Body of pancreas (tissue), 4 donors: Measurements from ENCODE around the gene VWA8. TPM values are rescaled to one million over a fixed set of nuclear protein-coding genes. Genes with fewer than 3 reads are reported as not detected.
"Not testable (repeated sequence)": the region's sequence is repeated elsewhere in the genome, so short reads cannot be mapped to it uniquely, and the experiment has no call there.

Experiments
- ATAC-seq: fragments of 150-250 bp; one replicate; pipeline ENCODE4 v1.9.1; 2016
- DNase-seq, 4 donors: peaks; one replicate each; pipeline ENCODE4 v3.0.0-alpha.2; 2019
- H3K27ac ChIP-seq, 4 donors: fragments of 200-600 bp; sonication (generic); 1 replicate in 3 of 4; 2 replicates in 1 of 4; pipeline versions ENCODE4 v1.5.1 to v1.6.1; 2016 to 2019; ENCODE audit warnings: mild to moderate bottlenecking in 1 of 4, mixed read lengths in 1 of 4, moderate library complexity in 1 of 4
- H3K27me3 ChIP-seq, 2 donors: fragments of 200-600 bp; sonication (generic); one replicate each; pipeline ENCODE4 v1.6.0; 2016; ENCODE audit warnings: mild to moderate bottlenecking in 1 of 2
- H3K36me3 ChIP-seq, 2 donors: fragments of 200-600 bp; sonication (generic); replicated peaks in 1 of 2; 2 replicates each; pipeline ENCODE4 v1.5.1; 2016; ENCODE audit warnings: low read depth in 2 of 2; ENCODE audit not compliant: insufficient read depth in 1 of 2
- H3K4me1 ChIP-seq: fragments of 200-600 bp; sonication (generic); one replicate; pipeline ENCODE4 v1.6.0; 2016
- H3K4me3 ChIP-seq, 2 donors: fragments of 200-600 bp; sonication (generic); 1 replicate in 1 of 2; 2 replicates in 1 of 2; pipeline ENCODE4 v1.5.1; 2016 to 2019
- H3K9me3 ChIP-seq, 3 donors: fragments of 200-600 bp; sonication (generic); 1 replicate in 2 of 3; 2 replicates in 1 of 3; pipeline ENCODE4 v1.5.1; 2016
- CTCF ChIP-seq, 7 experiments: fragments of 450-650 bp in 4 of 7; fragments of 200-600 bp in 3 of 7; sonication (generic) in 3 of 7; IDR thresholded peaks; one replicate each; pipeline ENCODE4 v1.5.1; 2016 to 2019; ENCODE audit warnings: antibody characterized with exemption in 7 of 7
- POLR2A ChIP-seq, 3 donors: fragments of 450-650 bp; IDR thresholded peaks; one replicate each; pipeline ENCODE4 v1.6.1; 2016; ENCODE audit warnings: antibody characterized with exemption in 3 of 3, mild to moderate bottlenecking in 2 of 3
- WGBS, 2 donors: methylation state at CpG; one replicate each; pipeline ENCODE4 v1.1.5; 2017; 5-methylcytosine and 5-hydroxymethylcytosine counted together
- intact Hi-C: fragments of 100-400 bp; cut with DNase I; formaldehyde crosslinking; loops from one replicate; pipeline ENCODE4 v1.15.1; 2023
- total RNA-seq, 2 donors: library from RNA; depleted of rRNA; stranded (reverse); fragments of >200 nt; gene quantifications; one replicate each; pipeline ENCODE4 v1.1.0, GENCODE V29; 2016

VWA8 gene
- total RNA-seq, 2 donors from 2014 or later: 15.8 to 29.3 TPM

- H3K36me3 ChIP-seq: no peaks in the 10 kb centered on the region
- no peaks in the 10 kb centered on the region for H3K9me3 ChIP-seq
- WGBS, 2 donors: 87 to 90% methylated on average over 7 to 10 of the region's 10 CpGs
- no peaks in the 10 kb centered on the region for H3K27me3 ChIP-seq
- H3K27ac ChIP-seq: no peak overlapping the region
- ATAC-seq (no peak), DNase-seq (no peak)
- no peak overlapping the region for H3K4me3 ChIP-seq
- peaks cover 5% of the 10 kb centered on the region for H3K4me1 ChIP-seq
- intact Hi-C loops: no loop called here
- TF ChIP-seq POLR2A (IDR thresholded peaks at IDR 0.05): no peak
- no peak for TF ChIP-seq CTCF (IDR thresholded peaks at IDR 0.05)
Measured at GRCh38 chr13:41542281-41542680, 418.6 kb downstream of the VWA8 start.

GRCh38 chr13:41541142-41541938 is 419.6 kb downstream of the VWA8 start:
- no peak for DNase-seq
- intact Hi-C loops: no loop called here
- ATAC-seq: no peak
- H3K4me3 ChIP-seq: no peak overlapping the region
- no peaks in the 10 kb centered on the region for H3K4me1 ChIP-seq
- H3K36me3 ChIP-seq: no peaks in the 10 kb centered on the region
- no peak for TF ChIP-seq POLR2A (IDR thresholded peaks at IDR 0.05)
- no peak for TF ChIP-seq CTCF (IDR thresholded peaks at IDR 0.05)
- H3K9me3 ChIP-seq: no peaks in the 10 kb centered on the region
- 69 to 71% methylated on average over 9 of the region's 9 CpGs for whole genome bisulfite sequencing, 2 donors
- no peak overlapping the region for H3K27ac ChIP-seq
- H3K27me3 ChIP-seq: no peaks in the 10 kb centered on the region

- H3K27ac ChIP-seq, H3K4me1 ChIP-seq, H3K9me3 ChIP-seq, intact Hi-C loops, H3K36me3 ChIP-seq, ATAC-seq, DNase-seq, H3K27me3 ChIP-seq, H3K4me3 ChIP-seq: not testable (repeated sequence)
- WGBS, 2 donors: 58 to 60% methylated on average over 13 of the region's 13 CpGs
Measured at GRCh38 chr13:41540240-41540639, 420.7 kb downstream of the VWA8 start.

GRCh38 chr13:41533266-41534052 is 427.4 kb downstream of the VWA8 start:
- Histone ChIP-seq H3K4me1 (no peaks in the 10 kb centered on the region), H3K4me3 (no peak overlapping the region), H3K36me3 (no peaks in the 10 kb centered on the region), H3K9me3 (no peaks in the 10 kb centered on the region), H3K27me3 (no peaks in the 10 kb centered on the region), H3K27ac (no peak overlapping the region)
- TF ChIP-seq CTCF (IDR thresholded peaks at IDR 0.05) (no peak), POLR2A (IDR thresholded peaks at IDR 0.05) (no peak)
- intact Hi-C loops: no loop called here
- DNase-seq: no peak
- WGBS, 2 donors: 55 to 62% methylated on average over 15 of the region's 15 CpGs
- no peak for ATAC-seq

GRCh38 chr13:41528021-41528420 is 432.9 kb downstream of the VWA8 start:
- intact Hi-C loops: no loop called here
- Histone ChIP-seq H3K27ac (no peak overlapping the region), H3K27me3 (no peaks in the 10 kb centered on the region), H3K9me3 (no peaks in the 10 kb centered on the region), H3K4me1 (no peaks in the 10 kb centered on the region), H3K4me3 (no peak overlapping the region), H3K36me3 (no peaks in the 10 kb centered on the region)
- ATAC-seq (no peak), DNase-seq (no peak)
- 67 to 83% methylated on average over 3 of the region's 3 CpGs for WGBS, 2 donors
- no peak for TF ChIP-seq CTCF (IDR thresholded peaks at IDR 0.05)
- TF ChIP-seq POLR2A (IDR thresholded peaks at IDR 0.05): no peak
